NCI-H187 treated with DMSO at 0.1 percent for 48 hours (cell line): ENCODE data around the gene NFXL1.
"Not testable (repeated sequence)": the region's sequence is repeated elsewhere in the genome, so short reads cannot be mapped to it uniquely, and the experiment has no call there.

ENCODE experiments used
- DNase-seq: peaks from one replicate; lab custom pipeline; 2025; lab: John Stamatoyannopoulos, UW

NFXL1 gene

GRCh38 chr4:47914220-47914925, at the start of gene NFXL1:
Gene NFXL1 (minus strand): TSS chr4:47914583. CDS start chr4:47914203, 380 bp downstream.
- DNase-seq = peak; percentile 94

GRCh38 chr4:47954677-47955076, 40.3 kb upstream of the NFXL1 start:
- DNase-seq = no peak

- no peak for DNase-seq
Measured at GRCh38 chr4:47954245-47954644, 39.9 kb upstream of the NFXL1 start.

- no peak for DNase-seq
Measured at GRCh38 chr4:47945930-47946726, 31.7 kb upstream of the NFXL1 start.

GRCh38 chr4:47942081-47942819, 27.9 kb upstream of the NFXL1 start:
- no peak for DNase-seq

- no peak for DNase-seq
Measured at GRCh38 chr4:47939456-47939855, 25.1 kb upstream of the NFXL1 start.

GRCh38 chr4:47936336-47936735, 22.0 kb upstream of the NFXL1 start:
- DNase-seq = no peak

- DNase-seq = no peak
Measured at GRCh38 chr4:47933840-47934239, 19.5 kb upstream of the NFXL1 start.

GRCh38 chr4:47930971-47931804, 16.8 kb upstream of the NFXL1 start:
- no peak for DNase-seq

- no peak for DNase-seq
Measured at GRCh38 chr4:47929682-47930201, 15.4 kb upstream of the NFXL1 start.

- DNase-seq = no peak
Measured at GRCh38 chr4:47926667-47927258, 12.4 kb upstream of the NFXL1 start.

- not testable (repeated sequence) for DNase-seq
Measured at GRCh38 chr4:47923261-47923608, 8.9 kb upstream of the NFXL1 start.

- not testable (repeated sequence) for DNase-seq
Measured at GRCh38 chr4:47922436-47923260, 8.3 kb upstream of the NFXL1 start.

- DNase-seq = not testable (repeated sequence)
Measured at GRCh38 chr4:47917163-47917562, 2.8 kb upstream of the NFXL1 start.

GRCh38 chr4:47915378-47915777, 995 bp upstream of the NFXL1 start:
- DNase-seq = no peak

GRCh38 chr4:47914926-47915237, 499 bp upstream of the NFXL1 start:
- DNase-seq = no peak

GRCh38 chr4:47913861-47914219, 543 bp downstream of the NFXL1 start:
- no peak for DNase-seq

- no peak for DNase-seq
Measured at GRCh38 chr4:47913330-47913729, 1.1 kb downstream of the NFXL1 start.

- DNase-seq = no peak
Measured at GRCh38 chr4:47907089-47907646, 7.2 kb downstream of the NFXL1 start.

GRCh38 chr4:47899639-47900038, 14.7 kb downstream of the NFXL1 start:
- no peak for DNase-seq
